Neural crest cell (in vitro differentiated cells): ENCODE measurements around the gene ZDHHC5. TPM values are rescaled to one million over a fixed set of nuclear protein-coding genes. Genes with fewer than 3 reads are reported as not detected.

Experiments
- DNase-seq: peaks from one replicate; pipeline ENCODE4 v3.0.0; 2021; ENCODE audit warnings: low read depth, mixed read lengths, low spot score
- H3K27ac Mint-ChIP-seq: one replicate; pipeline ENCODE4 v1.8.0; 2021; ENCODE audit warnings: mild to moderate bottlenecking, mixed read lengths; ENCODE audit not compliant: unreplicated experiment
- H3K27me3 Mint-ChIP-seq: 2 replicates; pipeline ENCODE4 v1.8.0; 2021; ENCODE audit warnings: low read depth, mild to moderate bottlenecking, mixed read lengths
- H3K36me3 Mint-ChIP-seq: 2 replicates; pipeline ENCODE4 v1.8.0; 2021; ENCODE audit warnings: low read depth, mild to moderate bottlenecking, mixed read lengths
- H3K4me1 Mint-ChIP-seq: 2 replicates; pipeline ENCODE4 v1.8.0; 2021; ENCODE audit warnings: mixed read lengths
- H3K4me3 Mint-ChIP-seq: one replicate; pipeline ENCODE4 v1.8.0; 2021; ENCODE audit warnings: mild to moderate bottlenecking, mixed read lengths
- H3K9me3 Mint-ChIP-seq: 2 replicates; pipeline ENCODE4 v1.8.0; 2021; ENCODE audit warnings: mixed read lengths
- CTCF ChIP-seq: fragments of 200-600 bp; sonication (generic); conservative IDR thresholded peaks from 2 replicates; pipeline ENCODE4 v1.5.0; 2021; ENCODE audit warnings: antibody characterized with exemption, mild to moderate bottlenecking
- total RNA-seq: library from RNA; stranded (reverse); gene quantifications from 2 replicates; pipeline ENCODE4 v1.2.1, GENCODE V29; 2021

The ZDHHC5 gene
- total RNA-seq, 1 donor from 2014 or later = 50.1 TPM

GRCh38 chr11:57735619-57736298 is 67.8 kb downstream of the ZDHHC5 start:
- H3K27me3 Mint-ChIP-seq = no peaks in the 10 kb centered on the region
- H3K36me3 Mint-ChIP-seq = peaks cover 4% of the 10 kb centered on the region
- H3K4me3 Mint-ChIP-seq = no peak overlapping the region
- H3K9me3 Mint-ChIP-seq = no peaks in the 10 kb centered on the region
- no peak for TF ChIP-seq CTCF
- no peak overlapping the region for H3K27ac Mint-ChIP-seq
- H3K4me1 Mint-ChIP-seq = peaks cover 2% of the 10 kb centered on the region
- no peak for DNase-seq

- Mint-ChIP-seq H3K9me3 (no peaks in the 10 kb centered on the region), H3K4me3 (peak within 1 kb of the TSS; percentile 96), H3K27ac (peak within 1 kb of the TSS; percentile 99), H3K4me1 (peaks cover 22% of the 10 kb centered on the region), H3K36me3 (peaks cover 29% of the 10 kb centered on the region), H3K27me3 (no peaks in the 10 kb centered on the region)
- peak; percentile 92 for DNase-seq
- TF ChIP-seq CTCF = no peak
Observed at GRCh38 chr11:57741132-57742086, 73.5 kb downstream of the ZDHHC5 start, which contains the start of gene SELENOH. TSS of gene SELENOH (plus strand) at chr11:57741491. CDS start at chr11:57741596, 105 bp downstream.

- peak overlapping the region; percentile 96 for H3K4me3 Mint-ChIP-seq
- no peaks in the 10 kb centered on the region for H3K27me3 Mint-ChIP-seq
- peak overlapping the region; percentile 95 for H3K27ac Mint-ChIP-seq
- no peaks in the 10 kb centered on the region for H3K9me3 Mint-ChIP-seq
- H3K4me1 Mint-ChIP-seq = peaks cover 22% of the 10 kb centered on the region
- H3K36me3 Mint-ChIP-seq = peaks cover 29% of the 10 kb centered on the region
- DNase-seq = no peak
- no peak for TF ChIP-seq CTCF
Observed at GRCh38 chr11:57742087-57742452, 74.2 kb downstream of the ZDHHC5 start.

- no peak for DNase-seq
- Mint-ChIP-seq H3K4me1 (peaks cover 22% of the 10 kb centered on the region), H3K27me3 (no peaks in the 10 kb centered on the region), H3K4me3 (peak overlapping the region; percentile 82), H3K9me3 (no peaks in the 10 kb centered on the region), H3K36me3 (peaks cover 25% of the 10 kb centered on the region), H3K27ac (peak overlapping the region; percentile 50)
- TF ChIP-seq CTCF = no peak
Observed at GRCh38 chr11:57744357-57744756, 76.4 kb downstream of the ZDHHC5 start.

- TF ChIP-seq CTCF = no peak
- Mint-ChIP-seq H3K4me3 (peak overlapping the region; percentile 82), H3K27ac (no peak overlapping the region), H3K27me3 (no peaks in the 10 kb centered on the region), H3K36me3 (peaks cover 25% of the 10 kb centered on the region), H3K4me1 (peaks cover 22% of the 10 kb centered on the region), H3K9me3 (no peaks in the 10 kb centered on the region)
- DNase-seq = no peak
Observed at GRCh38 chr11:57745206-57745605, 77.3 kb downstream of the ZDHHC5 start.
